Measurements from ENCODE around the gene TBX4.

The TBX4 gene

GRCh38 chr17:61456688-61457225, 4.5 kb downstream of the TBX4 start:
- no peaks in the 10 kb centered on the region for H3K9me2 ChIP-seq (replicated peaks; ENCODE audit: insufficient read depth, low read length)
- TF ChIP-seq CTCF (IDR thresholded peaks at IDR 0.05; ENCODE audit: insufficient read depth, low read length, poor library complexity, severe bottlenecking) (no peak), EZH2phosphoT487 (conservative IDR thresholded peaks at IDR 0.05; ENCODE audit: low read length) (no peak)
- no peaks in the 10 kb centered on the region for H4K20me1 ChIP-seq (ENCODE audit: low read depth, low read length)
- no peak overlapping the region for H3K4me3 ChIP-seq (ENCODE audit: insufficient read depth, low read length, poor library complexity, severe bottlenecking)
- no peak overlapping the region for H3K27ac ChIP-seq (ENCODE audit: low read depth, low read length)
- no peaks in the 10 kb centered on the region for H3K79me2 ChIP-seq (ENCODE audit: insufficient read depth, low read length)
- no peak overlapping the region for H3K9ac ChIP-seq (ENCODE audit: low read length)
- no peaks in the 10 kb centered on the region for H3F3A ChIP-seq (ENCODE audit: insufficient read depth)
- no peaks in the 10 kb centered on the region for H3K27me3 ChIP-seq (ENCODE audit: low read length)
- H3K36me3 ChIP-seq (ENCODE audit: low read length), result no peaks in the 10 kb centered on the region
- no peaks in the 10 kb centered on the region for H3K9me3 ChIP-seq (ENCODE audit: insufficient read depth, low read length)
- H3K4me2 ChIP-seq (ENCODE audit: low read depth, low read length, poor library complexity, severe bottlenecking), result no peak overlapping the region
- no peak overlapping the region for H2AFZ ChIP-seq (ENCODE audit: low read depth, low read length, severe bottlenecking)

DNA sequence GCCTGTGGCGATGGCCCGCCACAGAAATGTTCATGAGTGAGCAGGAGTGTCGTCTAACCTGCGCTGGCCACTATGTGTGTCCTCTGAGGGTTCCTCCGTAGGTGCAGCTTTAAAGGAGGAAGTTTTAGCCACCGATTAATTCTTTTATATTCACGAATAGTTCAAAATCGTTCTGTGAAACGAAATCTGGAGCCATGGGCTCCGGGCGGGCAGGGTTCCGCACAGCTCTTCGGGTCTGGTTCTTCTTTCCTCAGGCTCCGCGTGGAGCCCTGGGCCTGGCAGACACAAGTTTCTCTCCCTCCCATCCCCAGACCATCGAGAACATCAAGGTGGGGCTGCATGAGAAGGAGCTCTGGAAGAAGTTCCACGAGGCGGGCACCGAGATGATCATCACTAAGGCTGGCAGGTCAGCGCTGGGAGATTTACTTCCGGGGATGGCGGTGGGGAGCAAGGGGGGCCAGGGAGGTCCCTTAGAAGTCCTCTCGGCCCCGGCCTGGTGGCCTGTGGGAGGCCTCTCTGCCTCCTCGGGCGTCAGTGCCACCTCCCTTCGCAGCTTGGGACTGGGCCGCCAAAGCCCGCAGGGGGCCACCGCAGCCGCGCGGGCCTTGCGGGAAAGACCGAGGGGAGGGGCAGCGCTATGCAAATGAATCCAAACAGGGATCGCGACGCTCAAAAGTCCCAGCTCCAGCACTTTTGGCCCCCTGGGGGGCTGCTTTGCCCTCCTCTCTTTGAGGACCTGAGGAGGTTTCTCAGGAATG, 5.2 kb downstream of the TBX4 start:
- H3K9ac ChIP-seq (ENCODE audit: low read length), result no peak overlapping the region
- no peak overlapping the region for H3K4me2 ChIP-seq (ENCODE audit: low read depth, low read length, poor library complexity, severe bottlenecking)
- no peaks in the 10 kb centered on the region for H3K27me3 ChIP-seq (ENCODE audit: low read length)

GRCh38 chr17:61458000-61458399, 5.8 kb downstream of the TBX4 start:
- Histone ChIP-seq H3K79me2 (ENCODE audit: insufficient read depth, low read length) (no peaks in the 10 kb centered on the region), H3K9me3 (ENCODE audit: insufficient read depth, low read length) (no peaks in the 10 kb centered on the region), H3K4me3 (ENCODE audit: insufficient read depth, low read length, poor library complexity, severe bottlenecking) (no peak overlapping the region), H4K20me1 (ENCODE audit: low read depth, low read length) (no peaks in the 10 kb centered on the region), H3K4me2 (ENCODE audit: low read depth, low read length, poor library complexity, severe bottlenecking) (no peak overlapping the region), H3F3A (ENCODE audit: insufficient read depth) (no peaks in the 10 kb centered on the region), H3K27ac (ENCODE audit: low read depth, low read length) (no peak overlapping the region), H3K36me3 (ENCODE audit: low read length) (no peaks in the 10 kb centered on the region), H3K27me3 (ENCODE audit: low read length) (no peaks in the 10 kb centered on the region), H3K9ac (ENCODE audit: low read length) (no peak overlapping the region), H3K9me2 (replicated peaks; ENCODE audit: insufficient read depth, low read length) (no peaks in the 10 kb centered on the region), H2AFZ (ENCODE audit: low read depth, low read length, severe bottlenecking) (no peak overlapping the region)
- TF ChIP-seq CTCF (IDR thresholded peaks at IDR 0.05; ENCODE audit: insufficient read depth, low read length, poor library complexity, severe bottlenecking) (no peak), EZH2phosphoT487 (conservative IDR thresholded peaks at IDR 0.05; ENCODE audit: low read length) (no peak)

More for the DNA sequence above, 5.2 kb downstream of the TBX4 start:
- Histone ChIP-seq H3K79me2 (ENCODE audit: insufficient read depth, low read length) (no peaks in the 10 kb centered on the region), H3K27ac (ENCODE audit: low read depth, low read length) (no peak overlapping the region), H2AFZ (ENCODE audit: low read depth, low read length, severe bottlenecking) (no peak overlapping the region), H3K4me3 (ENCODE audit: insufficient read depth, low read length, poor library complexity, severe bottlenecking) (no peak overlapping the region), H3K9me2 (replicated peaks; ENCODE audit: insufficient read depth, low read length) (no peaks in the 10 kb centered on the region), H3K36me3 (ENCODE audit: low read length) (no peaks in the 10 kb centered on the region), H4K20me1 (ENCODE audit: low read depth, low read length) (no peaks in the 10 kb centered on the region), H3K9me3 (ENCODE audit: insufficient read depth, low read length) (no peaks in the 10 kb centered on the region), H3F3A (ENCODE audit: insufficient read depth) (no peaks in the 10 kb centered on the region)
- TF ChIP-seq CTCF (IDR thresholded peaks at IDR 0.05; ENCODE audit: insufficient read depth, low read length, poor library complexity, severe bottlenecking) (no peak), EZH2phosphoT487 (conservative IDR thresholded peaks at IDR 0.05; ENCODE audit: low read length) (no peak)
